GM10266 (cell line): ENCODE data around the gene HLF.

Experiments used
- DNase-seq: peaks from one replicate; pipeline ENCODE4 v3.0.0; 2012; ENCODE audit errors: extremely low spot score
- CTCF ChIP-seq: IDR thresholded peaks from 2 replicates; pipeline ENCODE4 v1.5.1; 2012; ENCODE audit warnings: mild to moderate bottlenecking, low read depth; ENCODE audit not compliant: control insufficient read depth, insufficient read depth; ENCODE audit errors: missing control alignments

Gene HLF

GRCh38 chr17:55249861-55250260 lies 14.9 kb upstream of the HLF start:
- TF ChIP-seq CTCF, result no peak
- no peak for DNase-seq

- no peak for TF ChIP-seq CTCF
- DNase-seq, result no peak
Measured at GRCh38 chr17:55254375-55254774, 10.4 kb upstream of the HLF start.

- no peak for TF ChIP-seq CTCF
- no peak for DNase-seq
Measured at GRCh38 chr17:55258578-55259135, 6.1 kb upstream of the HLF start.

- TF ChIP-seq CTCF, result no peak
- DNase-seq, result no peak
Measured at GRCh38 chr17:55259684-55260111, 5.1 kb upstream of the HLF start.

- no peak for TF ChIP-seq CTCF
- no peak for DNase-seq
Measured at GRCh38 chr17:55261311-55261710, 3.4 kb upstream of the HLF start.

GRCh38 chr17:55263569-55264277 lies 1.0 kb upstream of the HLF start:
- DNase-seq, result no peak
- TF ChIP-seq CTCF, result no peak

- no peak for DNase-seq
- TF ChIP-seq CTCF, result no peak
Measured at GRCh38 chr17:55264278-55264644, 499 bp upstream of the HLF start.
